ENCODE measurements around the gene RBP2. TPM values are rescaled to one million over a fixed set of nuclear protein-coding genes. Genes with fewer than 3 reads are reported as not detected.

The RBP2 gene
- polyA plus RNA-seq (2014; cell fraction: cytosol; rRNA removed), result not detected in 2 replicates
- not detected in 2 replicates for polyA plus RNA-seq (2014; cell fraction: nucleus; rRNA removed)

DNA sequence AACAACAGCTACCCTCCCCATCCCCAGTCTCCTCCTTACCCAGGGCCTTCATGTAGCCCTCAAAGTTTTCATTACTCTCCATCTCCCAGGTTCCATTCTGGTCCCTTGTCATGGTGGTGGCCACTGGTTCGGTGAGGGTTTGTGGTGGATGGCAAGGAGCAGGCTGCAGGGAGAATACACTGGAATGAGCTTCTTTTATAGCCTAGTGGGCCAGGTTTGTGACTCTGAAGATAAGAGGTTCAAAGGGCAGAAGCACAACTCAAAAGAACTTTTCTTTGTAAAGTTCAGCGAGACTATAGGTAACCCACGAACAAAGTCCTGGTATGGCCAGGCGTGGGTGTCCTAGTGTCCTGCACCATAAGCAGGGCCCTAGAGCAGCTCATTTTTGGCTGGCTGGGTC, at the start of gene RBP2:
Gene RBP2 (minus strand): TSS at position 169 of the 400 bp plus-strand sequence. CDS start 57 bp downstream, at position 112.
- no peak for DNase-seq (ENCODE audit: low spot score)

DNA sequence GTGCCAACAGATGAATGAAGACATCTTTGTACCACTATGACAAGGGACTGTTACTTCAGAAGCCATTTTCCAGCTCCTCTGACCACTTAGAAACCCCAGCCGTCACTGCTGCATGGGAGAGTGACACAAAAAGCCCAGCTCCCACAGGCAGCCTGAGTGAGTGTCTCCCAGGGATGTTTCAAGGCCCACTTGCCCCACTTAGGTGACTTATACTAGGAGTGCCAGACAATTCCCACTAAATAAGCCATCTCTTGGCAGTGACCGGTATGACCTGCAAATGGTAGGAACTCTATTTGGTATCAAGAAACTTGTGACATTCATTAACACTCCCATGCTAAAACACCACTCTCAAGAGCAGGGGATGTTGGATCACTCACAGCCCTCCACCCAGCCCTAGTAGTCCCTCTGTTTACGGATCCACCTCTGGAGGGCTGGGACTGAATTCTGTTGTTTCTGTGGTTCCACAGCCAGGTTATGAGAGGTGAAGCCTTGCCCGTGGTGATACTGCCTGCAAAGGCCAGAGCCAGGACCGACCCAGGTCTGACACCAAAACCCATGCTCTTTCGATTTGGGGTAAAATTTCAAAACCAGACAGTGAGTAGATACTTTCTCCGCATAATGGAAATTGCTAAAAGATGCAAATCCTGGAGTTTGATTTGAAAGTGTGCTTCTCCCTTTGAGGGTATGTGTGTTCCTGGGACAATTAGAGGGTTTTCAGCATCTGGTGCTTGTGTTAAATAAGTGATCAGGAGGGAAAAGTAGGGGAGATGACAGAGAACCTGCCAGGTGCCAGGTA, 48.7 kb upstream of the RBP2 start:
- DNase-seq (ENCODE audit: low spot score), result no peak

DNA sequence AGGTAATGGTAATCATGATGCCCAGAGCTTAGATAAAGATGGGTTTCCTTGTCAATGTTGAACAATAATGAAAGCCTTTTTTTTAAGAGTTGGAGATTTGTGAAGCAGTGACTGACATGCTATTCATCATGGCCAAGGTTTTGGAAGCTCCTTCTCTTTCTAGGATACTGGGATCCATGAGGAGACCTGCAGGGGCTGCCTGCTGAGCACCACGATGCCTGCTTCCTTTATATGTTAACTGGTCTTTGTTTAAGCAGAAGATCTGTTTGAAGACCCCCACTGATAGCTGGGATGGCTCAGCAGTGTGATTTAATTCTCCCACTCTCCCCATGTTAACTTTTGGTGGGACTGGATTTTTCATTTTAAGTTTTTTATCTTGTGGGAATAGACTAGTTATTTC, 47.4 kb upstream of the RBP2 start:
- no peak for DNase-seq (ENCODE audit: low spot score)

DNA sequence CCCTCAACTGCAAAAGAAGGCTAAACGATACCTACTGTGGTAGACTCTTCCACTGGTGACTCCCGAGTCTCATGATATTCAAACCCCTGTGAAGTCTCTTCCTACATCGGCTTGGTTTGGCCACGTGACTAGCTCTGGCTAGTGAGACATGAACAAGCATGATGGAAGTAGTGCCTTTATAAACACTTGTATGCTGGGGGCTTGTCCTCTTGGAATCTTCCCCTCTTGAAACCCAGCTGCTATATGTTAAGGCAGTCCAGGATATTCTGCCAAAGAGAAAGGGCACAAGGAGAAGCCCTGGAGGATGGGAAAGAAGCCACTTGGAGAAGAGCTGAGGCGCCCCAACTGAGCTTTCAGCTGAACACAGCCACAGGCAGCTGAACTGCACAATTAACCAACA, 46.9 kb upstream of the RBP2 start:
- no peak for DNase-seq (ENCODE audit: low spot score)

DNA sequence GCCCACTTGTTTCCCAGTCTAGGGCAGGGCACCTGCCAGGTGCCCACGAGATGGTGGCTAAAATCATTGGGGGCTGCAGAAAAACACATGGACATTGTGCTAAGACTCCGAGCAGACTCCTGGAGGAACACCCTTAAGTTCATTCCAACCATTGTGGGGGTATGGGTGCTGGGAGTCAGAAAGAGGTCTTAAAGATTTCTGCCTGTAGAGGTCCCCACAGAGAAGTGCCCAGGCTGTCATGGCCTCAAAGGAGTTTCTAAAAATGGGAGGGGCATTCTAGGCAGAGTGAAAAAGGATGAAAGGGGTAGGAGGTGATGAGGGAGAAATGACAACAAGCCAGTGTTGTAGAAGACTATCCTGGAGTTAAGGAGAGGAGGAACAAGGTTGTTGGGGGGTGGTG, 46.1 kb upstream of the RBP2 start:
- no peak for DNase-seq (ENCODE audit: low spot score)

DNA sequence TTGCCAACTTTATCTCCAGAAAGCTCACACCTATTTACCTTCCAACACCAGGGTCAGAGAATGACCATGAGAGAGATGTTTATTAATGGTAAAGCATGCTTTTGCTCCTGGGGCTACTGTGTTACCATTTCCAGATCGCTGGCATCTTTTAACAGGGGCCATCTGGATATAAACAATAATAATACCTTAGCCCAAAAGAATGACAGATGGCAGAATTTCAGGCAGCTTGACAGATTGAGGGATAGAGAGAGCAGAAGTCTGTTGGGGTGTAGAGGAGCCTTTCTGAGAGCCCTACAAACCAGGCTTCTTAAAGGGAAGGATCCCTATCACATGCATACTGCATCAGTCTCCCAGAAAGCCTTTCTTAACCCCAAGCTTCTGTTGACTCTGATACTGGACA, 45.5 kb upstream of the RBP2 start:
- no peak for DNase-seq (ENCODE audit: low spot score)

DNA sequence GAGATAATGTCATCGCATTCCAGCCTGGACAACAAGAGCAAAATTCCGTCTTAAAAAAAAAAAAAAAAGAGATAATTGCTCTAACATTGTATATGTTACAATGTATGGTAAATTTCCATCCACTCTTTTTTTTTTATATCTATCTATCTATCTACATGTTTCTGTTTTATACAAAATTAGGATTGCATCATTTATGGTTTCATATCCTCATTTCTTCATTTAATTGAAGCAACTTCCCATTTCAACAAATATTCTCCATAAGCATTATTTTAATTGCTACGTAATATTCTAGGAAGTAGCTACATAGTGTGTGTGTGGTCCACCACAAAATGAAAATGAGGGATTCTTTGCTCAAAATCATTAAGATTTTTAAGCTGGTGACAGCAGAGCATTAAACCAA, 44.8 kb upstream of the RBP2 start:
- DNase-seq (ENCODE audit: low spot score), result no peak

DNA sequence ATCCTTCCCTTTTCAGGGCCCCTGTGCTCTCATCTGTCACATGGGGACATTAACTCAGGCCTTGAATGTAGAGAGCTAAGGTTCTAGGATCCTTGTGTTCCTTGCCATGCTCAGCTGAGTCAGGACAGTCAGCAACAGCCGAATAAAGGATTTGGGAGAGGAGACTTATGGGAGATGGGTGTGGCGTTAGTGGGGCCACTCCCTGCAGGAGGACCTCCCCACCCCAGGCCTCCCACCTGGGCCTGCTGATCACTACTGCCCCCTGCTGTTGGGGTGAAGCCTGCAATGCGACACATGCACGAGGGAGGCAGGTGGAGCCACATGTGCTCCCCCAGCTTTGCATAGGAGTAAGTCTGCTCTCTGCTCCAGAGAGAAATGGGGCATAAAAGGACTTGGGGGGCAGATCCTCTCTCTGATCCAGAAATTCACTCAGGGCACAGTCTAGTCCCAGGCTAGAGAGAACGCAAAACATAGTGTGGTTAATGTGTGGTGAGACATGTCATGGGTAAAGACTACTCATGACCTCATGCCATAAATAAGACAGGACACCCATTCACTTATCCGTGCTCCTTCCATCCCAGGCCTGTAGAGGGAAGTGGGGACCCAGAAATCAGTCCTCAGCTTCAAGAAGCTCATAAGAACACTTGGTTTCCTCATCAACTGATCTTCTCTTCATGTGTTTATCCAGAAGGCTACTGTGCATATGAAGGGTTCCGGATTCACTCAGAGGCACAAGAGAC, 43.9 kb upstream of the RBP2 start:
- DNase-seq (ENCODE audit: low spot score), result no peak

DNA sequence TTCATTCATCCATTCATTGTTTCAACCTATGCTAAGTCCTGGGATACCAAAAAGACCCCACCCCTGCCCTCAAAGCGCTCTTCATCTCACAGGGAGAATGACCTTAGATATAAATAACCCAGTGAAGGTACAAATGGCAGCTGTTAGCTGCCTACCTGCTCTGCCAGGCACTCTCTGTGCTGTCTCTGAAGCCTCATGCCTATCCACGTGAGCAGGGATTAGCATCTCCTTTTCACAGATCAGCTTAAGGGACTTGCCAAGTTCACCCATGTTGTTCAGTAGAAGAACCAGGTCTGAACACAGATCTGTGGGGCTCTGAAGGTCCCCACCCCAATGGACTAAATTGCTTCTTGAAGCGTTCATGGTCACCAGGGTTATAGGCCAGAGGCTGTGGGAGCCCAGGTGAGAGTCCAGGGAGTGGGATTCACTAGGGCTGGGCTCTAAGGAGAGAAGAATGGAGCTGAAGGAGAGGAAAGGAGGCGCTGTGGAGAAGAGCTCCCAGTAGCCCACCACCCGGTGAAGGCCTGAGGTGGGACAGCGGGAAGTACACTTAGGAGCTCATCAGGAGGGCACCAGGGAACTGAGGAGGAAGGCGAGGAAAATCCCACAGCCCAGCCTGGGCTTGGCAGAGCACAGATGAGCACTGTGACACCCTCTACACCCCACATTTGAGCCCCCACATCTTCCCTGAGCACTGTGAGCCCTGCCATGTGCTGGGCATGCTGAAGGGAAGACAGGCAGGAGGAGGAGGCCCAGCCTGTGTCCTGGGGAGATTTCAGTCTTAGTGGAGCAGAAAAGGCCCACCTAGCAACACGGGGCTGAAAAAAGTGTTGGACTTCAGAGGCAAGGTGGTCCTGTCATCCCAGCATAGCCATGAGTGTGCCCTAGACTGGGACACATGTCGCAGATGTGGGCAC, 42.9 kb upstream of the RBP2 start:
- no peak for DNase-seq (ENCODE audit: low spot score)

DNA sequence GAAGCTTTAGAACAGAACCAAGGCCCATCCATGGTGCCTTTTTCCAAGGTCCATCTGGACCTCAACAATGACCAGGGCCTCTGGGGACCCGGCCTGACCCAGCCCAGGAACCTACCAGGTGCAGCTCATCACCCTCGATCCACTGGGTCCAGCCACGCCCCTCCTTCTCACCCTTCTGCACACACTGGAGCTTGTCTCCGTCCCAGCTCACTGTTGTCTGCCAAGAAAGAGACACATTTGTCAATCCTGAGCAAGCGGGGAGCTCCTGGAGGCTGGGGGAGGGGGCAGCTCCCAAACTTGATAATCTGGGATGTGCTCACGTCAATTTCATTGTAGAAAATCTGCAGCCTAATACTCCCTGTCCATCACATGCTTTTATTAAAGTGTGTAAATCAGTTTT, 42.0 kb upstream of the RBP2 start:
- DNase-seq (ENCODE audit: low spot score), result no peak

DNA sequence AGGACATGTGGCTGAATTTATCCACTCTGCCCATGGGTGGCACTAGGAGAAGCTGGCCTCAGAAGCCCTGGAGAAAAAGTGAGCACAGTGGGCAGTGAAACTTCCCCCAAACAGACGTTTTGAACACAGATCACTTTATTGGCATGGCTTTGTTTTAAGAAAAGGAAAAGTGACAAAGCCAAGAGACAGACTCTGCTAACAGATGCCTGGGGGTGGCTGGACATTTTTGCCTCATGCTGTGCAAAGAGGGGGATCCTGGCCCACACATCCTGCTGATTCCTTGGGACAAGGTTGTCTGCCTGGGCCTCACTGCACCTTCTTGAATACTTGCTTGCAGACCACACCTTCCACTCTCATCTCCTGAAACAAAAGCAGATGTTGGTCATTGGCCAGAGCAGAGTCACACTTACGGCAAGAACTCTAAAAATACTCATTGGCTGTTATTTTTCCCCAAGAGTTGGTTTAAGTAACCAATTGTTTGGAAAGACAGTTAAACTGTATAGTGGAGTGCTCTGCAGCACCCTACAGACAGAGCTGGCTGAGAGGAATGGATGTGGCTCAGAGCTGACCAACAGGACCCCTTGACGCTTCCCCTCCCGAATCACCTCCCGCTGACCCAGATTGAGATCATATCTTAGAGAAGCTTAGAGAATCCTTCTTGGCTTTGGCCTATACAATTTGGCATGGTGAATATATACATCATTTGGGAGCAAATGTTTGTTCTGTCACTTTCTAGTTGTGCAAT, 41.2 kb upstream of the RBP2 start:
- DNase-seq (ENCODE audit: low spot score), result no peak

DNA sequence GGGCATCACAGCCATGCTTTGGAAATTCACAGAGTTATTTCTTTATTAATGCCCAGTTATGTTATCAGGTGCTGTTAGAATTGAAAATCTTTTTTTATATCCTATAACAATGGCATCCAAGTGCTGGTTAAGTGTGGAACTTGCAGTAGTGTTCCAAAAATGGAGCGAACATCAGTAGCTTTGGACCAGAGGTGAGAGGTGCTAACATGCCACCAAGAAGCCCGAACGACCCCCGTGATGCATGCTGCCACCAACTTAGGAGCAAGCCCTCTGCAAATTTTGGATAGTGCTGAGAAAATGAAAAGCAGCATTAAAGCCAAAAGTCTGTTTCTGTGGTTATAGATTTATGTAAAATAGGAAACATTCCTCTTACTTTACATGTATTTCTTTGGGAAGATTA, 38.4 kb upstream of the RBP2 start:
- no peak for DNase-seq (ENCODE audit: low spot score)

DNA sequence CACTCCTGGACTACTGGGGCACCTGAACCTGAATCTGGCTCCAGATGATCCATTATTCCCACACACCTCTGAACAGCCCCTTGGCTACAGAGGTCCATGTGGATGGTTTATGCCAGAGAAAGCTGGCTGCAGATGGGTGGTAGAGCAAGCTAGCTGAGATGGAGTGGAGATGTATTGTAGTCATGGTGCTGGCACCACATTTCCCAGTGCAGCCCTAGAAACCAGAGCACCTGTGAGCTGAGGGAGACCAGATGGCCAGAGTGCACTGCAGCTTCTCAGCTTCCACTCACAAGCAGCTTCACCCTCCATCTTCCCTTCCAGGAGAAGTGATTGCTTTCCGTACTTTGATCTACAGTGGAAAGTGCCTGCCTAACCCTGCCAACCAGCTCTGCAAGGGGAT, 33.3 kb upstream of the RBP2 start:
- no peak for DNase-seq (ENCODE audit: low spot score)

DNA sequence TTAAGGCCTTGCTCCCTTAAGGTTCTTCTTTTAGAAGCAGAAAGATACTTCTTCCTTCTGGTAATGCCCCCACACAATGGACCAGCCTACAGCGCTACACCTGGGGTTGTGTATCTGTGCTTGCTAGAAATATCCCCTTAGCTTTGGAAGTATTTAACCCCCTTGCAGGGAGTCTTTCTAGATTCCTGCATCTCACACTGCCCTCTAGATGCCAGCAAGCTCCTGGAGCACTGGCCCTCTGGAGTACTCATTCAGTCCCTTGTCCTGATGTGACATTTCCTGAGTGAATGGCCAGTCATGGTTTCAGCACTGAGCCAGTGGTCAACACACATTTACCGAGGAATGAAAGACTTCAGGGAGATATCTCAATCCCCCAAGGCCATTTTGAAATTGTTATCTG, 30.4 kb upstream of the RBP2 start:
- no peak for DNase-seq (ENCODE audit: low spot score)

DNA sequence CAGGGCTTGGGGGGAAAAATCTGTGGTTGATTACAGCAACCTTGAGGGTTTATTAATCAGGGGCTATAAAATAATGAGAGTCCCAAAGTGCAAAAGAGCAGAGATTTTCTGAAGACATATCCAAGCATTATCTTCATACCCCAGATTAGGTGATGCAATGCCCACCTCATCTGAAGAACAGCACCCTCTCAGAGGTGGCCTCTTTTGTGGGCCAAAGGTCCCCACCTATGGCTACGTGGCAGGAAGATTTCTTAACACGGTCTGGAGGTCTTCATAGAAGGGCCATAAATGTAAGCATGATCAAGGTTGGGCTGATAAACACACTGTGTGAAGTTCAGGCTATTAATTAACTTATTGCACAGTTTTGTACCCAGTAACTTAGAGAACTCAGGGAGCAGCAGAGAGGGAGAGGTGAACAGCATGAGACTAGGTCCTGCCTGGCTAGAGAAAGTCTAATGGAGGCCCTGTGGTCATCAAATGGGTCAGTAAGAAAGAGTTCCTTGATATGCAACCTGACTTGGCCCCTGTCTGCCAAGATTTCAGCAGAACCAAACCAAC, 29.6 kb upstream of the RBP2 start:
- no peak for DNase-seq (ENCODE audit: low spot score)

DNA sequence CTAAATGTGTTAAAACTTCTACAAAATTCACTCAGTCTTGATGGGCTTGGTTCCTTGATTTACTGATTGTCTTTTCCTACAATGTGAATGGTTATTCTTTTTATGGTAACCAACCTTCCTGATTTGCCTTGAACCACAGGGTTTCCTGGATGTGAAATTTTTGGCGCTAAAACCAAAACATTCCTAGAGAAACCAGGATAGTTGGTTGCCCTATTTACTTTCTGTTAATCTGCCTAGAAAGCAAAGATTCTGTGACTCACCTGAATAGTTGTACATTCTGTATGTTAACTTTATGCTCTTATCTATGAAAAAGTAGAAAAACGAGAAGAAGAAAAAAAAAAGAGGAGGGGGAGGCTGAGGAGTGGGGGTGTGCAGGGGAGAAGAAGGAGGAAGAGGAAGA, 23.2 kb upstream of the RBP2 start:
- DNase-seq (ENCODE audit: low spot score), result no peak

DNA sequence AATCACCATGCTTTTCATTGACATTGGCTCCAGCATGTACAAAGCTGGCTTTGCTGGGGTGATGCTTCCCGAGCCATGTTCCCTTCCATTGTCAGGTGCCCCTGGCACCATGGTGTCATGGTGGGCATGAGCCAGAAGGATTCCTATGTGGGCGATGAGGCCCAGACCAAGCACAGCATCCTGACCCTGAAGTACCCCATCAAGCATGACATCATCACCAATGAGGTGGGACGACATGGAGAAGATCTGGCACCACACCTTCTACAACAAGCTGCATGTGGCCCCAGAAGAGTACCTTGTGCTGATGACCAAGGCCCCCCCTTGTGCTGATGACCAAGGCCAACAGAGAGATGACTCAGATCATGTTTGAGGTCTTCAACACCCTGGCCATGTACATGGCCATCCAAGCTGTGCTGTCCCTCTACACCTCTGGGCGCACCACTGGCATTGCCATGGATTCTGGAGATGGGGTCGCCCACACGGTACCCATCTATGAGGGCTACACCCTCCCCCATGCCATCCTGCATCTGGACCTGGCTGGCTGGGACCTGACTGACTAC, 17.6 kb upstream of the RBP2 start:
- no peak for DNase-seq (ENCODE audit: low spot score)

DNA sequence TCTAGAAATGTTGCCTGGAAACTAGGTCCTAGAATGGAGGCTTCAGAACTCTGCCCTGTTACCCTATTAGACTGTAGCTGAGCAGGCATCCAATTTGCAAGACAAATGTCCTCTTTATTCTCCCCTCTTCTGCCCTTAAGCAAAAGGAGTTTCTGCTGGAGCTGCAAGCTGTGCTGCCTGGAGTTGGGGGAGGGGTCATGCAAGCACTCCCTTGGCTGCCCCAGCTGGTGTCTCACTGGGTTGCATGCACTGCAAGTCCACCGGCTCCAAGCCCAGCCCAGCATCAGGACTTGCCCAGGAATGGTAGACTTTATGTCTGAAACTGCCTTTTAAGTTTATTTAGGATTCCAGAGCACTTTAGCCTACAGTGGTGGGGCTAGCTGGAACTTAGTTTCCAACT, 15.7 kb upstream of the RBP2 start:
- peak; percentile 9 for DNase-seq (ENCODE audit: low spot score)

DNA sequence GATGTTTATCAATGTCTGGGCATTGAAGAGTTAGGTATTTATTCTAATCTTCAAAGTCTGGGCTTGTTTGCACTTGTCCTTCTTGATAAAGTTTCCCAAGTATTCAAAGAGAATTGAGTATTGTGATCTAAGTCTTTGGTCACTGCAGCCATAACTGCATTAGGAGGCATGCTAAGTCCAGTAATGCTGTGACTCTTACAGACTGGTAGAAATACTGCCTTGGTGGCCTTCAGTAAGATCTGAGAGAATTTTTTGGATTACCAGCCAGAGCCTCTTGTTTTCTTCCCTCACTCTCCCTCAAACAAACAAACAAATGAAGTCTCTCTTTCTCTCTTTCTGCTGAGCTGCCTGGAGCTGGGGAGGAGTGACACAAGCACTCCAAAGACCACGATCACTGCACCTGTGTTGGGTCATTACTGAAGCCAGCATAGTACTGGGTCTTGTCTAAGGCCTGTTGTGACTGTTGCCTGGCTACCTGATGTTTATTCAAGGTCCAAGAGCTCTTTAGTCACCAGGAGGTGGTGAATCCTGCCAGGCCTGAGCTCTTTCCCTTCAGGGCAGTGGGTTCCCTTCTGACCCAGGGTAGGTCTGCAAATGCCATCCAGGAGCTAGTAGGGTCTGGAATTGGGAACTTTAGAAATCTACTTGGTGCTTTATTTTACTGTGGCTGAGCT, 14.8 kb upstream of the RBP2 start:
- no peak for DNase-seq (ENCODE audit: low spot score)

DNA sequence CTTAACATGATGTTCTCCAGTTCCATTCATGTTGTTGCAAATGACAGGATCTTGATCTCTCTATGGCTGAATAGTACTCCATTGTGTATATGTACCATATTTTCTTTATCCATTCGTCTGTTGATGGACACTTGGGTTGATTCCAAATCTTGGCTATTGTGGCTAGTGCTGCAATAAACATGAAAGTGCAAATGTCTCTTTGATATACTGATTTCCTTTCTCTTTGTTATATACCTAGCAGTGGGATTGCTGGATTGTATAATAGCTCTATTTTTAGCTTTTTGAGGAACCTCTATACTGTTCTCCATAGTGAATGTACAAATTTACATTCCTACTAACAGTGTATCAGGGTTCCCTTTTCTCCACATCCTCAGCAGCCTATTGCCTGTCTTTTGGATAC, 5.9 kb upstream of the RBP2 start:
- no peak for DNase-seq (ENCODE audit: low spot score)

Measured in SK-N-DZ (cell line).